Astrocyte of the spinal cord (primary cell): ENCODE results near the gene ASB1.

Experiments used
- DNase-seq: peaks from one replicate; pipeline ENCODE4 v3.0.0; 2011; ENCODE audit warnings: low read depth, low spot score
- H3K4me3 ChIP-seq: 2 replicates; pipeline ENCODE4 v1.5.1; 2011; ENCODE audit warnings: low read depth, mild to moderate bottlenecking, low read length, moderate library complexity
- CTCF ChIP-seq: IDR thresholded peaks from 2 replicates; pipeline ENCODE4 v1.5.1; 2012; ENCODE audit warnings: low read depth, mild to moderate bottlenecking, low read length, inconsistent platforms
- in situ Hi-C: cut with HindIII; loops from 2 replicates; pipeline ENCODE4 v1.10.0; 2017; ENCODE audit warnings: low sequenced_read_pairs

ASB1 gene

GRCh38 chr2:238501311-238501710 is 74.6 kb downstream of the ASB1 start:
- TF ChIP-seq CTCF: no peak
- DNase-seq: no peak
- in situ Hi-C loops: no loop called here
- H3K4me3 ChIP-seq: no peak overlapping the region
